Caco-2 (cell line): ENCODE measurements around the gene GABRD. TPM values are rescaled to one million over a fixed set of nuclear protein-coding genes. Genes with fewer than 3 reads are reported as not detected.

ENCODE experiments used
- BruUV-seq: library from RNA; stranded (reverse); fragments of 400-500 nt; replicated peaks from 2 replicates; lab custom pipeline; 2021; lab: Mats Ljungman, UMichigan
- CTCF ChIA-PET: fragments of 300-600 bp; sonication (Branson Sonifier 250); formaldehyde crosslinking; loops from one replicate; lab custom pipeline; 2022; ENCODE audit warnings: antibody characterized with exemption; lab: Charles Lee
- POLR2A ChIA-PET: fragments of 300-600 bp; sonication (Branson Sonifier 250); formaldehyde crosslinking; loops from one replicate; lab custom pipeline; 2022; ENCODE audit warnings: antibody characterized with exemption; lab: Charles Lee
- DNase-seq, 2 experiments: peaks; one replicate each; pipeline versions ENCODE4 v3.0.0 to v3.0.0-alpha.2; 2020 to 2022
- H3K27me3 ChIP-seq: replicated peaks from 2 replicates; pipeline ENCODE4 v1.6.0; 2011; ENCODE audit warnings: low read length; ENCODE audit not compliant: control insufficient read depth, insufficient read depth
- H3K36me3 ChIP-seq: 2 replicates; pipeline ENCODE4 v1.5.1; 2011; ENCODE audit warnings: low read length; ENCODE audit not compliant: control insufficient read depth, insufficient read depth
- H3K4me1 ChIP-seq: fragments of 250-450 bp; sonication (Bioruptor Pico); 2 replicates; pipeline ENCODE4 v1.5.1; 2020; ENCODE audit warnings: mild to moderate bottlenecking
- H3K4me3 ChIP-seq: 2 replicates; pipeline ENCODE4 v1.5.1; 2011; ENCODE audit warnings: low read depth, mild to moderate bottlenecking, control low read depth, low read length
- H3K9me3 ChIP-seq: fragments of 250-450 bp; sonication (Bioruptor Pico); 2 replicates; pipeline ENCODE4 v1.5.1; 2020; ENCODE audit warnings: mild to moderate bottlenecking, moderate library complexity
- H3K27ac Mint-ChIP-seq: one replicate; pipeline ENCODE4 v1.8.0; 2022; ENCODE audit warnings: mixed read lengths; ENCODE audit not compliant: unreplicated experiment
- H3K27me3 Mint-ChIP-seq: one replicate; pipeline ENCODE4 v1.8.0; 2022; ENCODE audit warnings: mixed read lengths; ENCODE audit not compliant: insufficient read depth, unreplicated experiment
- H3K36me3 Mint-ChIP-seq: one replicate; pipeline ENCODE4 v1.8.0; 2022; ENCODE audit warnings: mild to moderate bottlenecking, mixed read lengths; ENCODE audit not compliant: insufficient read depth, unreplicated experiment
- H3K4me1 Mint-ChIP-seq: one replicate; pipeline ENCODE4 v1.8.0; 2022; ENCODE audit warnings: low read depth, mixed read lengths; ENCODE audit not compliant: unreplicated experiment
- H3K4me3 Mint-ChIP-seq: one replicate; pipeline ENCODE4 v1.8.0; 2022; ENCODE audit warnings: mild to moderate bottlenecking, moderate library complexity, mixed read lengths; ENCODE audit not compliant: unreplicated experiment
- H3K9me3 Mint-ChIP-seq: one replicate; pipeline ENCODE4 v1.8.0; 2022; ENCODE audit warnings: mixed read lengths; ENCODE audit not compliant: unreplicated experiment
- CTCF ChIP-seq, 2 experiments: fragments of 200-600 bp in 1 of 2; IDR thresholded peaks; 1 replicate in 1 of 2; 2 replicates in 1 of 2; pipeline versions ENCODE4 v1.5.1 to v1.8.0; 2011 to 2022; ENCODE audit warnings: antibody characterized with exemption in 1 of 2, control low read depth in 1 of 2, inconsistent platforms in 1 of 2, low read depth in 1 of 2, low read length in 1 of 2, mild to moderate bottlenecking in 1 of 2, moderate library complexity in 1 of 2; ENCODE audit not compliant: insufficient read depth in 1 of 2, severe bottlenecking in 1 of 2, unreplicated experiment in 1 of 2
- intact Hi-C: fragments of 100-400 bp; cut with micrococcal nuclease; formaldehyde crosslinking; loops from one replicate; pipeline ENCODE4 v1.10.0; 2022; ENCODE audit not compliant: unreplicated experiment
- total RNA-seq: library from RNA; stranded (reverse); gene quantifications from 2 replicates; pipeline ENCODE4 v1.2.3, GENCODE V29; 2022

The GABRD gene
- total RNA-seq, 1 experiment from 2014 or later = 0.34 TPM

- no peak for TF ChIP-seq CTCF (IDR thresholded peaks at IDR 0.05; ENCODE audit: insufficient read depth in 1 of 2, low read depth in 1 of 2, low read length in 1 of 2, severe bottlenecking in 1 of 2, unreplicated experiment in 1 of 2)
These were observed 53.7 kb downstream of the GABRD start for GRCh38 chr1:2072891-2073290.

GRCh38 chr1:2073382-2074230 is 54.5 kb downstream of the GABRD start:
- H3K9me3 Mint-ChIP-seq = peaks cover 16% of the 10 kb centered on the region
- no peak for TF ChIP-seq CTCF (IDR thresholded peaks at IDR 0.05; ENCODE audit: insufficient read depth in 1 of 2, low read depth in 1 of 2, low read length in 1 of 2, severe bottlenecking in 1 of 2, unreplicated experiment in 1 of 2)
- H3K9me3 ChIP-seq = peaks cover 10% of the 10 kb centered on the region
- H3K4me1 ChIP-seq = no peaks in the 10 kb centered on the region
- no peak overlapping the region for H3K4me3 ChIP-seq
- no peak overlapping the region for H3K27ac Mint-ChIP-seq
- H3K27me3 Mint-ChIP-seq = no peaks in the 10 kb centered on the region
- intact Hi-C loops = no loop called here
- ChIA-PET POLR2A (no interaction called here), CTCF (no interaction called here)
- BruUV-seq = no TSS peak
- peaks cover 3% of the 10 kb centered on the region; the same call in 1 of the 2 replicates for H3K36me3 ChIP-seq
- no peaks in the 10 kb centered on the region for H3K4me1 Mint-ChIP-seq
- no peak for DNase-seq
- H3K27me3 ChIP-seq = no peaks in the 10 kb centered on the region
- H3K4me3 Mint-ChIP-seq = no peak overlapping the region
- H3K36me3 Mint-ChIP-seq = peaks cover 33% of the 10 kb centered on the region

More at GRCh38 chr1:2072891-2073290, 53.7 kb downstream of the GABRD start:
- peaks cover 3% of the 10 kb centered on the region; the same call in 1 of the 2 replicates for H3K36me3 ChIP-seq
- H3K4me1 ChIP-seq = no peaks in the 10 kb centered on the region
- Mint-ChIP-seq H3K9me3 (peaks cover 9% of the 10 kb centered on the region), H3K4me3 (no peak overlapping the region), H3K27ac (no peak overlapping the region), H3K36me3 (peaks cover 25% of the 10 kb centered on the region), H3K4me1 (no peaks in the 10 kb centered on the region), H3K27me3 (no peaks in the 10 kb centered on the region)
- no peak for DNase-seq
- H3K27me3 ChIP-seq = no peaks in the 10 kb centered on the region
- ChIA-PET CTCF (no interaction called here), POLR2A (no interaction called here)
- BruUV-seq = no TSS peak
- no peak overlapping the region for H3K4me3 ChIP-seq
- intact Hi-C loops = no loop called here
- peaks cover 5% of the 10 kb centered on the region for H3K9me3 ChIP-seq

GRCh38 chr1:2074396-2074795 is 55.3 kb downstream of the GABRD start:
- no peak for TF ChIP-seq CTCF (IDR thresholded peaks at IDR 0.05; ENCODE audit: insufficient read depth in 1 of 2, low read depth in 1 of 2, low read length in 1 of 2, severe bottlenecking in 1 of 2, unreplicated experiment in 1 of 2)
- Mint-ChIP-seq H3K27ac (no peak overlapping the region), H3K4me1 (no peaks in the 10 kb centered on the region), H3K9me3 (peaks cover 21% of the 10 kb centered on the region), H3K27me3 (no peaks in the 10 kb centered on the region), H3K4me3 (no peak overlapping the region), H3K36me3 (peaks cover 35% of the 10 kb centered on the region)
- intact Hi-C loops = no loop called here
- DNase-seq = no peak
- BruUV-seq = no TSS peak
- CTCF ChIA-PET = no interaction called here
- peaks cover 3% of the 10 kb centered on the region; the same call in 1 of the 2 replicates for H3K36me3 ChIP-seq
- peaks cover 10% of the 10 kb centered on the region for H3K9me3 ChIP-seq
- H3K27me3 ChIP-seq = no peaks in the 10 kb centered on the region
- H3K4me3 ChIP-seq = no peak overlapping the region
- H3K4me1 ChIP-seq = no peaks in the 10 kb centered on the region
- POLR2A ChIA-PET = no interaction called here
